HepG2 (cell line): Measurements from ENCODE around the gene BHLHE23. TPM values are rescaled to one million over a fixed set of nuclear protein-coding genes. Genes with fewer than 3 reads are reported as not detected.

Source experiments
- ATAC-seq: fragments of 200-7000 bp; cut with Tn5 transposase; 3 replicates; pipeline ENCODE4 v1.9.1; 2020; ENCODE audit warnings: mild to moderate bottlenecking, moderate library complexity
- BruUV-seq: library from RNA; stranded (reverse); fragments of 400-500 nt; replicated peaks from 2 replicates; lab custom pipeline; 2021; lab: Mats Ljungman, UMichigan
- CTCF ChIA-PET: fragments of 300-600 bp; formaldehyde crosslinking; extraction: SDS; loops from one replicate; lab custom pipeline; 2021; ENCODE audit warnings: low total read pairs, inconsistent platforms, low intra/inter-chr PET ratio; lab: Yijun Ruan, JAX
- POLR2A ChIA-PET: fragments of 350-600 bp; sonication (Branson Sonifier 250); formaldehyde crosslinking; loops from one replicate; lab custom pipeline; 2020; ENCODE audit warnings: antibody characterized with exemption, inconsistent platforms; lab: Yijun Ruan, JAX
- DNase-seq: peaks from one replicate; pipeline ENCODE4 v3.0.0-alpha.2; 2015; ENCODE audit warnings: low spot score
- FAIRE-seq: peaks from 3 replicates; lab custom pipeline; 2011; peaks lifted over from hg19 to GRCh38; lab: Jason Lieb, UNC
- H2AFZ ChIP-seq: one replicate; pipeline ENCODE4 v1.6.1; 2011; ENCODE audit warnings: low read length, inconsistent platforms
- H3K27ac ChIP-seq: fragments of 300-600 bp; 3 replicates; pipeline ENCODE4 v1.8.0; 2011; ENCODE audit warnings: mixed run types, mild to moderate bottlenecking, mixed read lengths, low read length, inconsistent platforms; ENCODE audit not compliant: insufficient read depth; ENCODE audit errors: extremely low read length
- H3K27me3 ChIP-seq, 2 experiments: fragments of 200-600 bp in 1 of 2; 2 replicates in 1 of 2; 3 replicates in 1 of 2; pipeline versions ENCODE4 v1.6.0 to v1.8.0; 2011; ENCODE audit warnings: low read length in 2 of 2, mild to moderate bottlenecking in 2 of 2, moderate library complexity in 2 of 2, inconsistent platforms in 1 of 2; ENCODE audit not compliant: insufficient read depth in 2 of 2, control insufficient read depth in 1 of 2
- H3K36me3 ChIP-seq, 2 experiments: fragments of 200-600 bp in 1 of 2; replicated peaks in 1 of 2; 2 replicates in 1 of 2; 3 replicates in 1 of 2; pipeline versions ENCODE4 v1.5.1 to v1.8.0; 2011; ENCODE audit warnings: low read length in 2 of 2, inconsistent platforms in 1 of 2; ENCODE audit not compliant: insufficient read depth in 2 of 2, control insufficient read depth in 1 of 2
- H3K4me1 ChIP-seq: 2 replicates; pipeline ENCODE4 v1.5.1; 2012; ENCODE audit warnings: low read length, inconsistent platforms; ENCODE audit not compliant: insufficient read depth
- H3K4me2 ChIP-seq: 2 replicates; pipeline ENCODE4 v1.6.0; 2011; ENCODE audit warnings: low read depth, low read length, inconsistent platforms
- H3K4me3 ChIP-seq, 3 experiments: fragments of 200-600 bp in 1 of 3; sonication (generic), shearing (Covaris generic) in 1 of 3; replicated peaks in 1 of 3; 2 replicates each; pipeline ENCODE4 v1.5.1; 2011 to 2016; ENCODE audit warnings: low read length in 3 of 3, inconsistent platforms in 2 of 3, low read depth in 2 of 3, mild to moderate bottlenecking in 2 of 3, control low read depth in 1 of 3, mixed read lengths in 1 of 3; ENCODE audit not compliant: insufficient read depth in 1 of 3
- H3K79me2 ChIP-seq: one replicate; pipeline ENCODE4 v1.6.1; 2011; ENCODE audit warnings: low read length, inconsistent platforms; ENCODE audit not compliant: insufficient read depth
- H3K9ac ChIP-seq: 2 replicates; pipeline ENCODE4 v1.6.0; 2011; ENCODE audit warnings: mild to moderate bottlenecking, low read depth, low read length, inconsistent platforms; ENCODE audit not compliant: insufficient read depth
- H3K9me3 ChIP-seq: 2 replicates; pipeline ENCODE4 v1.5.1; 2012; ENCODE audit warnings: mild to moderate bottlenecking, low read length
- H4K20me1 ChIP-seq: 2 replicates; pipeline ENCODE4 v1.6.0; 2011; ENCODE audit warnings: inconsistent platforms, mild to moderate bottlenecking, low read length, moderate library complexity; ENCODE audit not compliant: insufficient read depth
- DMAP1 ChIP-seq: IDR thresholded peaks from 2 replicates; pipeline ENCODE4 v1.6.1; 2016
- GATA4 ChIP-seq: sonication (generic); IDR thresholded peaks from 2 replicates; pipeline ENCODE4 v1.6.1; 2016; ENCODE audit warnings: antibody characterized with exemption, low read depth, borderline replicate concordance
- HDAC6 ChIP-seq: fragments of 200-600 bp; sonication (generic); IDR thresholded peaks from 2 replicates; pipeline ENCODE4 v1.7.0; 2017; ENCODE audit warnings: mild to moderate bottlenecking, antibody characterized with exemption, low read length, low read depth
- NFATC3 ChIP-seq: sonication (generic); formaldehyde crosslinking; IDR thresholded peaks from 2 replicates; pipeline ENCODE4 v1.5.1; 2020; ENCODE audit warnings: mild to moderate bottlenecking, missing genetic modification reagents
- PCBP1 ChIP-seq: fragments of 200-400 bp; formaldehyde crosslinking; IDR thresholded peaks from 2 replicates; pipeline ENCODE4 v1.6.1; 2017; ENCODE audit warnings: mild to moderate bottlenecking, low read depth, low read length, borderline replicate concordance
- PCBP2 ChIP-seq: fragments of 200-400 bp; formaldehyde crosslinking; optimal IDR thresholded peaks from 2 replicates; pipeline ENCODE3; 2018; ENCODE audit warnings: low read length, low read depth; ENCODE audit not compliant: poor library complexity, severe bottlenecking
- POLR2G ChIP-seq: fragments of 200-400 bp; formaldehyde crosslinking; IDR thresholded peaks from 2 replicates; pipeline ENCODE4 v1.6.1; 2018; ENCODE audit warnings: mild to moderate bottlenecking, low read depth, low read length, moderate library complexity
- SP1 ChIP-seq, 2 experiments: fragments of 450-650 bp in 1 of 2; sonication (generic) in 1 of 2; formaldehyde crosslinking in 1 of 2; IDR thresholded peaks; 2 replicates each; pipeline versions ENCODE4 v1.4.0 to v1.6.1; 2016 to 2020; ENCODE audit warnings: missing genetic modification reagents in 1 of 2
- XRCC5 ChIP-seq: fragments of 200-400 bp; formaldehyde crosslinking; optimal IDR thresholded peaks from 2 replicates; pipeline ENCODE3; 2017; ENCODE audit warnings: mild to moderate bottlenecking, low read length
- YY1 ChIP-seq: IDR thresholded peaks from 2 replicates; pipeline ENCODE4 v1.6.1; 2011; ENCODE audit warnings: low read length, low read depth, moderate library complexity, mild to moderate bottlenecking; ENCODE audit not compliant: insufficient read depth, insufficient replicate concordance
- ZFY ChIP-seq: sonication (generic); formaldehyde crosslinking; IDR thresholded peaks from 2 replicates; pipeline ENCODE4 v1.4.0; 2020; ENCODE audit warnings: missing genetic modification reagents
- ZSCAN22 ChIP-seq: sonication (generic); formaldehyde crosslinking; IDR thresholded peaks from 2 replicates; pipeline ENCODE4 v1.4.0; 2020; ENCODE audit warnings: mild to moderate bottlenecking, missing genetic modification reagents
- WGBS: methylation state at CpG from one replicate; pipeline ENCODE4 v1.1.6; 2017; ENCODE audit warnings: low lambda C conversion rate; 5-methylcytosine and 5-hydroxymethylcytosine counted together
- in situ Hi-C: cut with HindIII; loops from 2 replicates; pipeline ENCODE4 v1.10.0; 2017; ENCODE audit warnings: low pct_unique_long_range_greater_than_20kb; ENCODE audit not compliant: extremely low pct_ligation_motif_present
- intact Hi-C: fragments of 100-400 bp; cut with micrococcal nuclease; formaldehyde crosslinking; loops from one replicate; pipeline ENCODE4 v1.10.0; 2022; ENCODE audit not compliant: unreplicated experiment
- polyA plus RNA-seq, 8 experiments: library from polyadenylated mRNA; depleted of rRNA in 3 of 8; stranded (reverse) in 7 of 8; unstranded in 1 of 8; fragments of >200 nt; fragmentation: Illumina TruSeq in 4 of 8; extraction: Trizol in 4 of 8; gene quantifications; 2 replicates each; pipeline versions ENCODE4 v1.2.1 to v1.2.3, GENCODE V29; 2011 to 2016; ENCODE audit warnings: low read depth in 4 of 8, missing spikeins in 1 of 8, mixed read lengths in 1 of 8; ENCODE audit not compliant: insufficient read depth in 1 of 8
- total RNA-seq, 5 experiments: library from RNA; depleted of rRNA; stranded (reverse); fragments of >200 nt; fragmentation: Illumina TruSeq; extraction: Trizol; gene quantifications; 2 replicates each; pipeline ENCODE4 v1.2.3, GENCODE V29; 2016; ENCODE audit warnings: low read depth in 1 of 5
- TF ChIP-seq, protein P1 (sequence below): sonication (generic); formaldehyde crosslinking; IDR thresholded peaks from 2 replicates; pipeline ENCODE4 v1.5.0; 2020; ENCODE audit warnings: missing genetic modification reagents
- TF ChIP-seq, protein P2 (sequence below): sonication (generic); formaldehyde crosslinking; IDR thresholded peaks from 2 replicates; pipeline ENCODE4 v1.4.0; 2020; ENCODE audit warnings: mild to moderate bottlenecking, missing genetic modification reagents
- TF ChIP-seq, protein P3 (sequence below): sonication (generic); formaldehyde crosslinking; IDR thresholded peaks from 2 replicates; pipeline ENCODE4; 2020; ENCODE audit warnings: missing genetic modification reagents, mild to moderate bottlenecking, borderline replicate concordance
- TF ChIP-seq, protein P4 (sequence below): sonication (generic); formaldehyde crosslinking; IDR thresholded peaks from 2 replicates; pipeline ENCODE4 v1.8.1; 2022; ENCODE audit warnings: low read depth, mild to moderate bottlenecking, missing genetic modification reagents

The BHLHE23 gene
- total and polyA plus RNA-seq, 2 of the 13 experiments (the other 11 are each of a cell fraction or from before 2014, with no cell fraction given): not detected

DNA sequence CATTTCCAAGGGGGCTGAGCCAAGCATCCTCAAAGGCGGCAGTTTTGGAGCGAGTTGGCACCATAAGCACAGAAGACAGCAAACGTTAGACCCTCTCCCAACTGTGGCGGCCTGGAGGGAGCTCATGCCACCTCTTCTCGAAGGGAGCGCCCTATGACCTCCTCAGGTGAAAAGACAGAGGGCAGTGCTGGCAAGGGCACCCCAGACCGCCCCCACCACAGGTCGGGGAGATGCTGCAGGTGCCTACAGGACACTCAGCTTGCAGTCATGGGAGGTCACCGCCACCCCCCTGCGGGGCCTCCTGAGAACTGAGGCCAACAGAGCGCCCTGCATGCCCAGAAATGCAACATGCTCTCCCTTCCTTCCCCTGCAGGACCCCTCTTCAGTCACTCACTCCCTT, 45.1 kb upstream of the BHLHE23 start:
- TF ChIP-seq, protein P1, sequence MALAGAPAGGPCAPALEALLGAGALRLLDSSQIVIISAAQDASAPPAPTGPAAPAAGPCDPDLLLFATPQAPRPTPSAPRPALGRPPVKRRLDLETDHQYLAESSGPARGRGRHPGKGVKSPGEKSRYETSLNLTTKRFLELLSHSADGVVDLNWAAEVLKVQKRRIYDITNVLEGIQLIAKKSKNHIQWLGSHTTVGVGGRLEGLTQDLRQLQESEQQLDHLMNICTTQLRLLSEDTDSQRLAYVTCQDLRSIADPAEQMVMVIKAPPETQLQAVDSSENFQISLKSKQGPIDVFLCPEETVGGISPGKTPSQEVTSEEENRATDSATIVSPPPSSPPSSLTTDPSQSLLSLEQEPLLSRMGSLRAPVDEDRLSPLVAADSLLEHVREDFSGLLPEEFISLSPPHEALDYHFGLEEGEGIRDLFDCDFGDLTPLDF (CRISPR knock-in tag): no peak
- TF ChIP-seq DMAP1 (CRISPR knock-in tag) (no peak), SP1 (IDR thresholded peaks at IDR 0.05) (no peak), SP1 (CRISPR knock-in tag; IDR thresholded peaks at IDR 0.05) (no peak), HDAC6 (no peak), POLR2G (no peak), PCBP1 (no peak), ZFY (CRISPR knock-in tag) (no peak), PCBP2 (no peak), NFATC3 (CRISPR knock-in tag) (no peak), GATA4 (no peak), YY1 (no peak), XRCC5 (no peak), ZSCAN22 (CRISPR knock-in tag) (no peak)
- TF ChIP-seq, protein P2, sequence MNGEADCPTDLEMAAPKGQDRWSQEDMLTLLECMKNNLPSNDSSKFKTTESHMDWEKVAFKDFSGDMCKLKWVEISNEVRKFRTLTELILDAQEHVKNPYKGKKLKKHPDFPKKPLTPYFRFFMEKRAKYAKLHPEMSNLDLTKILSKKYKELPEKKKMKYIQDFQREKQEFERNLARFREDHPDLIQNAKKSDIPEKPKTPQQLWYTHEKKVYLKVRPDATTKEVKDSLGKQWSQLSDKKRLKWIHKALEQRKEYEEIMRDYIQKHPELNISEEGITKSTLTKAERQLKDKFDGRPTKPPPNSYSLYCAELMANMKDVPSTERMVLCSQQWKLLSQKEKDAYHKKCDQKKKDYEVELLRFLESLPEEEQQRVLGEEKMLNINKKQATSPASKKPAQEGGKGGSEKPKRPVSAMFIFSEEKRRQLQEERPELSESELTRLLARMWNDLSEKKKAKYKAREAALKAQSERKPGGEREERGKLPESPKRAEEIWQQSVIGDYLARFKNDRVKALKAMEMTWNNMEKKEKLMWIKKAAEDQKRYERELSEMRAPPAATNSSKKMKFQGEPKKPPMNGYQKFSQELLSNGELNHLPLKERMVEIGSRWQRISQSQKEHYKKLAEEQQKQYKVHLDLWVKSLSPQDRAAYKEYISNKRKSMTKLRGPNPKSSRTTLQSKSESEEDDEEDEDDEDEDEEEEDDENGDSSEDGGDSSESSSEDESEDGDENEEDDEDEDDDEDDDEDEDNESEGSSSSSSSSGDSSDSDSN (CRISPR knock-in tag): no peak
- TF ChIP-seq, protein P3, sequence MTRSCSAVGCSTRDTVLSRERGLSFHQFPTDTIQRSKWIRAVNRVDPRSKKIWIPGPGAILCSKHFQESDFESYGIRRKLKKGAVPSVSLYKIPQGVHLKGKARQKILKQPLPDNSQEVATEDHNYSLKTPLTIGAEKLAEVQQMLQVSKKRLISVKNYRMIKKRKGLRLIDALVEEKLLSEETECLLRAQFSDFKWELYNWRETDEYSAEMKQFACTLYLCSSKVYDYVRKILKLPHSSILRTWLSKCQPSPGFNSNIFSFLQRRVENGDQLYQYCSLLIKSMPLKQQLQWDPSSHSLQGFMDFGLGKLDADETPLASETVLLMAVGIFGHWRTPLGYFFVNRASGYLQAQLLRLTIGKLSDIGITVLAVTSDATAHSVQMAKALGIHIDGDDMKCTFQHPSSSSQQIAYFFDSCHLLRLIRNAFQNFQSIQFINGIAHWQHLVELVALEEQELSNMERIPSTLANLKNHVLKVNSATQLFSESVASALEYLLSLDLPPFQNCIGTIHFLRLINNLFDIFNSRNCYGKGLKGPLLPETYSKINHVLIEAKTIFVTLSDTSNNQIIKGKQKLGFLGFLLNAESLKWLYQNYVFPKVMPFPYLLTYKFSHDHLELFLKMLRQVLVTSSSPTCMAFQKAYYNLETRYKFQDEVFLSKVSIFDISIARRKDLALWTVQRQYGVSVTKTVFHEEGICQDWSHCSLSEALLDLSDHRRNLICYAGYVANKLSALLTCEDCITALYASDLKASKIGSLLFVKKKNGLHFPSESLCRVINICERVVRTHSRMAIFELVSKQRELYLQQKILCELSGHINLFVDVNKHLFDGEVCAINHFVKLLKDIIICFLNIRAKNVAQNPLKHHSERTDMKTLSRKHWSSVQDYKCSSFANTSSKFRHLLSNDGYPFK: no peak
- TF ChIP-seq, protein P4, sequence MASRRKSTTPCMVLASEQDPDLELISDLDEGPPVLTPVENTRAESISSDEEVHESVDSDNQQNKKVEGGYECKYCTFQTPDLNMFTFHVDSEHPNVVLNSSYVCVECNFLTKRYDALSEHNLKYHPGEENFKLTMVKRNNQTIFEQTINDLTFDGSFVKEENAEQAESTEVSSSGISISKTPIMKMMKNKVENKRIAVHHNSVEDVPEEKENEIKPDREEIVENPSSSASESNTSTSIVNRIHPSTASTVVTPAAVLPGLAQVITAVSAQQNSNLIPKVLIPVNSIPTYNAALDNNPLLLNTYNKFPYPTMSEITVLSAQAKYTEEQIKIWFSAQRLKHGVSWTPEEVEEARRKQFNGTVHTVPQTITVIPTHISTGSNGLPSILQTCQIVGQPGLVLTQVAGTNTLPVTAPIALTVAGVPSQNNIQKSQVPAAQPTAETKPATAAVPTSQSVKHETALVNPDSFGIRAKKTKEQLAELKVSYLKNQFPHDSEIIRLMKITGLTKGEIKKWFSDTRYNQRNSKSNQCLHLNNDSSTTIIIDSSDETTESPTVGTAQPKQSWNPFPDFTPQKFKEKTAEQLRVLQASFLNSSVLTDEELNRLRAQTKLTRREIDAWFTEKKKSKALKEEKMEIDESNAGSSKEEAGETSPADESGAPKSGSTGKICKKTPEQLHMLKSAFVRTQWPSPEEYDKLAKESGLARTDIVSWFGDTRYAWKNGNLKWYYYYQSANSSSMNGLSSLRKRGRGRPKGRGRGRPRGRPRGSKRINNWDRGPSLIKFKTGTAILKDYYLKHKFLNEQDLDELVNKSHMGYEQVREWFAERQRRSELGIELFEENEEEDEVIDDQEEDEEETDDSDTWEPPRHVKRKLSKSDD (CRISPR knock-in tag): no peak
- TF ChIP-seq, all 625 proteins: peak for 0
- BruUV-seq: no TSS peak

More for the DNA sequence above, 45.1 kb upstream of the BHLHE23 start:
- H3K36me3 ChIP-seq: no peaks in the 10 kb centered on the region
- no peak overlapping the region for H3K27ac ChIP-seq
- peaks cover 9% of the 10 kb centered on the region for H3K4me1 ChIP-seq
- H2AFZ ChIP-seq: no peak overlapping the region
- POLR2A ChIA-PET: no interaction called here
- no peak overlapping the region for H3K4me3 ChIP-seq
- H3K9ac ChIP-seq: no peak overlapping the region
- no peak overlapping the region for H3K4me2 ChIP-seq
- no peaks in the 10 kb centered on the region for H3K9me3 ChIP-seq
- CTCF ChIA-PET: no interaction called here
- intact Hi-C loops (loop anchor here (10.0 kb wide), 1 partner anchor 193 kb away; no protein-coding TSS in a partner anchor), in situ Hi-C loops (no loop called here)
- DNase-seq: no peak
- FAIRE-seq: no peak
- peaks cover 34 to 79% of the 10 kb centered on the region in 2 experiments for H3K27me3 ChIP-seq
- no peak for ATAC-seq
- 6% methylated on average over 10 of the region's 11 CpGs for WGBS
- H4K20me1 ChIP-seq: peaks cover 14% of the 10 kb centered on the region; the same call in 1 of the 2 replicates
- no peaks in the 10 kb centered on the region for H3K79me2 ChIP-seq
